NCI-H748 (cell line): ENCODE measurements around the gene IL13RA1.
A peak's percentile ranks its signal among the peaks of the same experiment; 100 is the strongest.
"Not testable (repeated sequence)": the region's sequence is repeated elsewhere in the genome, so short reads cannot be mapped to it uniquely, and the experiment has no call there.

Experiments used
- DNase-seq: peaks from one replicate; lab custom pipeline; 2025; ENCODE audit not compliant: unreplicated experiment; lab: John Stamatoyannopoulos, UW

Gene IL13RA1

GRCh38 chrX:118772051-118772450, 44.6 kb downstream of the IL13RA1 start:
- DNase-seq: no peak

GRCh38 chrX:118773782-118774181, 46.4 kb downstream of the IL13RA1 start:
- DNase-seq: peak; percentile 62

DNA sequence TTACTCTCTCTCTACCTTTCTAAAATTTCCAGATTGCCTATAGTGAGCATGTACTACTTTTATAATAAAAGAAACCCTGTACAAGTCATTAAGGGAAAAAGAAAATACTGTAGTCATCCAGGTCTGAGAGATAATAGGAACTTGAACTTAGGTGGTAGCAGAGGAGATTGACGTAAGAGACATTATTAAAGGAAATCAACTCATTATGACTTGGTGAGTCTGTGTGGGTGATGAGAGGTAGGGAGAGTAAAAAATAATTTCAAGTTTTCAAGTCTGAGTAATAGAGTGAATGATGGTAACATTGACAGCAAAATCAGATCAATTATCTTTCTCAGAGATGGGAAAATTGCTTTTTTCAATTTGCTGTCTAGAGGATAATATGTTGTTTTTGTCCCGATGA, 52.2 kb downstream of the IL13RA1 start:
- no peak for DNase-seq

GRCh38 chrX:118780509-118780908, 53.1 kb downstream of the IL13RA1 start:
- no peak for DNase-seq

DNA sequence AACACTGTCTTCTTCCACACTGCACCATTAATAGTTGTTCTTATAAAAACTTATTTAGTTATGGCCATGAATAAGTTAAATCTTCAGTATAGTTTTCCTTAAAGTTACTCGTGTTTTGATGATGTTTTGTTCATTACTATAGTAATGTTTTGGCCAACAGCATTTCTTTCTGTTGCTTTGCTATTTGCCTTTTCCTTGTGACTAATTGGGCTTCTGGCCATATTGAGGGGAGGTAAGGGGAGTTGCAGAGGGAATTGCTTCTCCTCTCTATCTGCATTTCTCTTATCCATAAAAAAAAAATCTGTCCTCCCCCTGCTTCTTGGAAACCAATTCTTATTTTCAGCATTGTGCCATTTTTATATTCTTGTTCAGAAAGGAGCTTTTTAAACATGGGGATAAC, 53.5 kb downstream of the IL13RA1 start:
- DNase-seq: no peak

DNA sequence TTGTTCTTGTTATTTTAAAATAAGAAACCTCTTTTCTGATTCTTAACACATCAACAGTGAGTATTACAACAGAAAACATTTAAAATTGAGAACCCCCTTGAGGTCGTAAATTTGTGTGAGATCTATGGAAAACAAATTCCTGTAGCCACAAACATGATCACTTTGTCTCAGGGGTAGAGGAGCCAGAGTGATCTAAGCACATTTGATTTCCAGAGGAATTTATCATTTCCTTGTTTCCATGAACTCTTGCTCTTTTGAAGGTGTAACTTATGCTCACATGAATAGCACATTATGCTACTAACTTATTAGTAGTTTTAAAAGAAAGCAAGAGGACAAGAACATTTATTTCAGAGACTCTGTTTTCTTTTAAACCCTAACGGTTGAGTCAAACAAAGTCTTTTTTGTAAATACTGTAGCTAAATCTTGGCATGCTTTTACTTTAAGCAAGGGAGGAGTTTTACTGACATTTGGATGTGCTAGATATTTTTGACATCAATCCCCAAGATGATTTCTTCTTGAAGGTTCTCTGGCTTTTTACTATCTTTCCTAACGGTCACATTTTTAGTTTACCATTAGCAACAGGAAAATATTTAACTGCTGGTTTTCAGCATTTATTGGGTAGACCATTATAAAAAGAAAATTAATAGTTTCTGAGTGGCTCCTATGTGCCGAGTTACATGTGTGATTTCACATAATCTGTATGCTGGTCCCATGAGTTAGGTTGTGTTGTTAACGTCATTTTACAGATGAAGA, 68.3 kb downstream of the IL13RA1 start:
- no peak for DNase-seq

GRCh38 chrX:118802857-118803256, 75.5 kb downstream of the IL13RA1 start:
- no peak for DNase-seq

GRCh38 chrX:118807151-118808017, 80.0 kb downstream of the IL13RA1 start:
- peak; percentile 72 for DNase-seq

DNA sequence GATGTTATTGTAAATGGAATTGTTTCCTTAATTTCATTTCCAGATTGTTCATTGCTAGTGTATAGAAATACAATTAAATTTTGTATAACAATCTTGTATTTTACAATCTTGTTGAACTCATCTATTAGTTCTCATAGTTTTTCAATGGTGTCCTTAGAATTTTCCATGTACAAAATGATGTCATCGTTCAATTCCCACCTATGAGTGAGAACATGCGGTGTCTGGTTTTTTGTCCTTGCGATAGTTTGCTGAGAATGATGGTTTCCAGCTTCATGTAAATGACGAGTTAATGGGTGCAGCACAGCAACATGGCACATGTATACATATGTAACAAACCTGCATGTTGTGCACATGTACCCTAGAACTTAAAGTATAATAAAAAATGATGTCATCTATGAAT, 89.9 kb downstream of the IL13RA1 start:
- DNase-seq: not testable (repeated sequence)

GRCh38 chrX:118823263-118824172, 96.1 kb downstream of the IL13RA1 start, which contains the start of gene ZCCHC12:
TSS of gene ZCCHC12 (plus strand) at chrX:118823824. CDS start at chrX:118825245, 1,421 bp downstream.
- peak; percentile 97 for DNase-seq

GRCh38 chrX:118824173-118824730, 96.8 kb downstream of the IL13RA1 start:
- DNase-seq: peak; percentile 70

DNA sequence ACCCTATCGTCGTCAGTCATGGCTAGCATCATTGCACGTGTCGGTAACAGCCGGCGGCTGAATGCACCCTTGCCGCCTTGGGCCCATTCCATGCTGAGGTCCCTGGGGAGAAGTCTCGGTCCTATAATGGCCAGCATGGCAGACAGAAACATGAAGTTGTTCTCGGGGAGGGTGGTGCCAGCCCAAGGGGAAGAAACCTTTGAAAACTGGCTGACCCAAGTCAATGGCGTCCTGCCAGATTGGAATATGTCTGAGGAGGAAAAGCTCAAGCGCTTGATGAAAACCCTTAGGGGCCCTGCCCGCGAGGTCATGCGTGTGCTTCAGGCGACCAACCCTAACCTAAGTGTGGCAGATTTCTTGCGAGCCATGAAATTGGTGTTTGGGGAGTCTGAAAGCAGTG, 97.8 kb downstream of the IL13RA1 start:
- DNase-seq: no peak

GRCh38 chrX:118839334-118839958, 112.0 kb downstream of the IL13RA1 start:
- DNase-seq: peak; percentile 78
